ENCODE results near the gene NSRP1. TPM values are rescaled to one million over a fixed set of nuclear protein-coding genes. Genes with fewer than 3 reads are reported as not detected.

The NSRP1 gene, protein sequence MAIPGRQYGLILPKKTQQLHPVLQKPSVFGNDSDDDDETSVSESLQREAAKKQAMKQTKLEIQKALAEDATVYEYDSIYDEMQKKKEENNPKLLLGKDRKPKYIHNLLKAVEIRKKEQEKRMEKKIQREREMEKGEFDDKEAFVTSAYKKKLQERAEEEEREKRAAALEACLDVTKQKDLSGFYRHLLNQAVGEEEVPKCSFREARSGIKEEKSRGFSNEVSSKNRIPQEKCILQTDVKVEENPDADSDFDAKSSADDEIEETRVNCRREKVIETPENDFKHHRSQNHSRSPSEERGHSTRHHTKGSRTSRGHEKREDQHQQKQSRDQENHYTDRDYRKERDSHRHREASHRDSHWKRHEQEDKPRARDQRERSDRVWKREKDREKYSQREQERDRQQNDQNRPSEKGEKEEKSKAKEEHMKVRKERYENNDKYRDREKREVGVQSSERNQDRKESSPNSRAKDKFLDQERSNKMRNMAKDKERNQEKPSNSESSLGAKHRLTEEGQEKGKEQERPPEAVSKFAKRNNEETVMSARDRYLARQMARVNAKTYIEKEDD
- total RNA-seq (ENCODE audit: unreplicated experiment), result 20.2 TPM
- long read RNA-seq, partial matches to known transcripts, result 5 of 8 reads
- long read RNA-seq, other reads (novel, unspliced or antisense), result 0 of 8 reads

DNA sequence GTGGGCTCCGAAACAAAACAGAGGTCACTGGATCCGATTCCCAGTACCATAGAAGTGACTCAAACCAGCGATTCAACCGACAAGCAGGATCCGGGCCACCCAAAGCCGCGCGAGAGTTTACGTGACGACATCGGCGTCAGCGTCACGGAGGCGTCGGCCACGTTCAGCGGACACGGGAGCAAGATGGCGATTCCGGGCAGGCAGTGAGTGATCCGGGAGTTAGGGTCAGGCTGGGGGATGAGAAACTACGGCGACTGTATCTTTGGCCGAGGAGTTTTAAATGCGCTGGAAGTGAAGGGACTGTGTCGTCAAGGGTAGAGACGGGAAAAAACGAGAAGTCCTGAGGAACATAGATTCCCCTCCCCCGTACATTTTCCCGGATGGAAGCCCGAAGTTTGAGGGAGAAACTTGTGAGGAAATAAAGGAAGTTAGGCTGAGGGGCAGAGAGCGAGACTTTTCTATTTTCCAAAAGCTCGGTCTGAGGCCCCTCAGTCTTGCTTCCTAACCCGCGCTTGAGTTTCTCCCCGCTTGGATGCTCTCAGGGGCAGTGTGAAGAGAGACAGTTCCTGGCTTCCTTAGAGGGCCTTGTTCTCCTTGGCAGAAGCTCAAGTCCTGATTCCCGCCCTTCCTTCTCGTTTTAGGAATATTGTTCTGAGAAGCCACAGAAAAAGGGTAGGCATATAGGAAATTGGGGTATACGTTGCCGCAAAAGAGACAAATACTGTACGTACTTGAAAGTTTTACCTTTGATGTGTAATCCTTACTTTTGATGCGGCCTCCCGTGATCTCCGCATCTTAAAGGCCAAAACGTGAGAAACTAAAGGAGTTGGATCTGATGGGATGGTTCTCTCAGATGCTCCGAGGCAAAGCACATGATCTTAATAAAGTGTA lies at the start of gene NSRP1:
Gene NSRP1 (plus strand): TSS at position 156 of the 891 bp plus-strand sequence. CDS start 28 bp downstream, at position 184.
- H3K27ac Mint-ChIP-seq (ENCODE audit: unreplicated experiment), result peak within 1 kb of the TSS; percentile 100
- peak within 1 kb of the TSS; percentile 100 for H3K4me3 Mint-ChIP-seq (ENCODE audit: unreplicated experiment)
- peaks cover 8% of the 10 kb centered on the region for H3K27me3 Mint-ChIP-seq (ENCODE audit: unreplicated experiment)
- TF ChIP-seq, protein P1, sequence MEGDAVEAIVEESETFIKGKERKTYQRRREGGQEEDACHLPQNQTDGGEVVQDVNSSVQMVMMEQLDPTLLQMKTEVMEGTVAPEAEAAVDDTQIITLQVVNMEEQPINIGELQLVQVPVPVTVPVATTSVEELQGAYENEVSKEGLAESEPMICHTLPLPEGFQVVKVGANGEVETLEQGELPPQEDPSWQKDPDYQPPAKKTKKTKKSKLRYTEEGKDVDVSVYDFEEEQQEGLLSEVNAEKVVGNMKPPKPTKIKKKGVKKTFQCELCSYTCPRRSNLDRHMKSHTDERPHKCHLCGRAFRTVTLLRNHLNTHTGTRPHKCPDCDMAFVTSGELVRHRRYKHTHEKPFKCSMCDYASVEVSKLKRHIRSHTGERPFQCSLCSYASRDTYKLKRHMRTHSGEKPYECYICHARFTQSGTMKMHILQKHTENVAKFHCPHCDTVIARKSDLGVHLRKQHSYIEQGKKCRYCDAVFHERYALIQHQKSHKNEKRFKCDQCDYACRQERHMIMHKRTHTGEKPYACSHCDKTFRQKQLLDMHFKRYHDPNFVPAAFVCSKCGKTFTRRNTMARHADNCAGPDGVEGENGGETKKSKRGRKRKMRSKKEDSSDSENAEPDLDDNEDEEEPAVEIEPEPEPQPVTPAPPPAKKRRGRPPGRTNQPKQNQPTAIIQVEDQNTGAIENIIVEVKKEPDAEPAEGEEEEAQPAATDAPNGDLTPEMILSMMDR (IDR thresholded peaks at IDR 0.05; ENCODE audit: unreplicated experiment), result no peak
- H3K4me1 Mint-ChIP-seq (ENCODE audit: unreplicated experiment), result peaks cover 19% of the 10 kb centered on the region
- H3K9me3 Mint-ChIP-seq (ENCODE audit: unreplicated experiment), result no peaks in the 10 kb centered on the region
- H3K36me3 Mint-ChIP-seq (ENCODE audit: low read depth, unreplicated experiment), result peaks cover 16% of the 10 kb centered on the region
- peak; percentile 94 for DNase-seq (ENCODE audit: low spot score)

DNA sequence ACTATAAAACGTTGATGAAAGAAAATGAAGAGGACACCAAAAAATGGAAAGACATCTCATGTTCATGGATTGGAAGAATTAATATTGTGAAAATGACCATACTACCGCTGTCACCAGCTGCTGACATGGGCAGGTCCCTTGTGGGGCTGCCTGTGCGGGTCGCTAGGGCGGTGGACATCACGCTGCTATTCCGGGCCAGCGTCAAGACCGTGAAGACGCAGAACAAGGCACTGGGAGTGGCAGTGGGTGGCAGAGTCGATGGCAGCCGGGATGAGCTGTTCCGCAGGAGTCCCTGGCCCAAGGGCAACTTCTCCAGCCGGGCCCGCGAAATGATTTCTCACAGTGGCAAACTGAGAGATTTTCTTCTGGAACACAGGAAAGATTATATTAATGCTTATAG lies 48.2 kb upstream of the NSRP1 start:
- H3K27me3 Mint-ChIP-seq (ENCODE audit: unreplicated experiment), result no peaks in the 10 kb centered on the region
- TF ChIP-seq, protein P1 (IDR thresholded peaks at IDR 0.05; ENCODE audit: unreplicated experiment), result no peak
- H3K27ac Mint-ChIP-seq (ENCODE audit: unreplicated experiment), result no peak overlapping the region
- no peak for DNase-seq (ENCODE audit: low spot score)
- no peaks in the 10 kb centered on the region for H3K9me3 Mint-ChIP-seq (ENCODE audit: unreplicated experiment)
- H3K4me1 Mint-ChIP-seq (ENCODE audit: unreplicated experiment), result no peaks in the 10 kb centered on the region
- peaks cover 4% of the 10 kb centered on the region for H3K36me3 Mint-ChIP-seq (ENCODE audit: low read depth, unreplicated experiment)
- H3K4me3 Mint-ChIP-seq (ENCODE audit: unreplicated experiment), result no peak overlapping the region

DNA sequence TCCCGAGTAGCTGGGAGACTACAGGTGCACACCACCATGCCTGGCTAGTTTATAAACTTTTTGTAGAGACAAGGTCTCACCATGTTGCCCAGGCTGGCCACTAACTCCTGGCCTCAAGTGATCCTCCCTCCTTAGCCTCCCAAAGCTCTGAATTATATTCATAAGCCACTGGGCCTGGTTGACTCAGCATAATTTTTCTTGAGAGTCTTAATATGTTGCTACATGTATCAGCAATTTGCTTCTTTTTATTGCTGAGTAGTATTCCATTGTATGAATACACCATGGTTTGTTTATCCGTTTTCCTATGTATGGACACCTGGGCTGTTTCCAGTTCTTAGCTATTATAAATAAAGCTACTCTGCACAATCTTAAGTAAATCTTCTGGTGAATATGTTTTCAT lies 42.4 kb upstream of the NSRP1 start:
- Mint-ChIP-seq H3K27ac (ENCODE audit: unreplicated experiment) (no peak overlapping the region), H3K36me3 (ENCODE audit: low read depth, unreplicated experiment) (no peaks in the 10 kb centered on the region), H3K4me3 (ENCODE audit: unreplicated experiment) (no peak overlapping the region), H3K9me3 (ENCODE audit: unreplicated experiment) (no peaks in the 10 kb centered on the region), H3K27me3 (ENCODE audit: unreplicated experiment) (no peaks in the 10 kb centered on the region), H3K4me1 (ENCODE audit: unreplicated experiment) (no peaks in the 10 kb centered on the region)
- TF ChIP-seq, protein P1 (IDR thresholded peaks at IDR 0.05; ENCODE audit: unreplicated experiment), result no peak
- DNase-seq (ENCODE audit: low spot score), result no peak

DNA sequence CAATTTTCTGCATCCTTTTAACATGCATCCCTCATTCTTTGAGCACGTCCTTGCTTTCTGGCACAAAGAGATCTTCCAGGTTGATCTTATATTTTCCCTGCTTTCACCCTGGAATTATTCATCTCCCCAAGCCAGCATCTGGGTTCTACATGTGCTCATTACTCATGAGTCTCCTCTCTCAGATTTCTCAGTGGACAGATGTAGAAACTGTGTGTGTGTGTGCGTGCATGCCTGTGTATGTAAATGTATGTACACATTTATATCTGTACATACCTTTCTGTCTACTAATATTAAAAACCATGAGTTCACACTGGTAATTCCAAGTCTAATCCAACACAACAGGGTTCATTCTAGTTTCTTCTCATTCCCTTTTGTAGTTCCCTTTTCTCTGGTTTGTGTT lies 41.9 kb upstream of the NSRP1 start:
- DNase-seq (ENCODE audit: low spot score), result no peak
- no peaks in the 10 kb centered on the region for H3K36me3 Mint-ChIP-seq (ENCODE audit: low read depth, unreplicated experiment)
- no peak overlapping the region for H3K4me3 Mint-ChIP-seq (ENCODE audit: unreplicated experiment)
- H3K4me1 Mint-ChIP-seq (ENCODE audit: unreplicated experiment), result no peaks in the 10 kb centered on the region
- no peaks in the 10 kb centered on the region for H3K27me3 Mint-ChIP-seq (ENCODE audit: unreplicated experiment)
- TF ChIP-seq, protein P1 (IDR thresholded peaks at IDR 0.05; ENCODE audit: unreplicated experiment), result no peak
- no peaks in the 10 kb centered on the region for H3K9me3 Mint-ChIP-seq (ENCODE audit: unreplicated experiment)
- H3K27ac Mint-ChIP-seq (ENCODE audit: unreplicated experiment), result no peak overlapping the region
